CD14-positive monocyte (primary cell): ENCODE measurements around the gene MAT2A. TPM values are rescaled to one million over a fixed set of nuclear protein-coding genes. Genes with fewer than 3 reads are reported as not detected.

Experiments used
- DNase-seq, 3 donors: peaks; one replicate each; pipeline ENCODE4 v3.0.0-alpha.2; 2011 to 2022
- H2AFZ ChIP-seq: 2 replicates; pipeline ENCODE4 v1.6.0; 2012; ENCODE audit warnings: mild to moderate bottlenecking, low read depth, low read length, inconsistent platforms; ENCODE audit not compliant: insufficient read depth, poor library complexity, severe bottlenecking
- H3K27ac ChIP-seq, 2 donors: 1 replicate in 1 of 2; 2 replicates in 1 of 2; pipeline ENCODE4 v1.5.1; 2012 to 2013; ENCODE audit warnings: low read length in 2 of 2, control low read depth in 1 of 2, inconsistent platforms in 1 of 2, low read depth in 1 of 2, mild to moderate bottlenecking in 1 of 2
- H3K27me3 ChIP-seq, 2 donors: one replicate each; pipeline versions ENCODE4 v1.6.0 to v1.6.1; 2011 to 2013; ENCODE audit warnings: low read length in 2 of 2; ENCODE audit not compliant: control insufficient read depth in 2 of 2, insufficient read depth in 2 of 2
- H3K36me3 ChIP-seq, 2 donors: replicated peaks in 1 of 2; 1 replicate in 1 of 2; 2 replicates in 1 of 2; pipeline versions ENCODE4 v1.5.1 to v1.6.1; 2012 to 2013; ENCODE audit warnings: low read length in 2 of 2, control low read depth in 1 of 2, inconsistent platforms in 1 of 2, mild to moderate bottlenecking in 1 of 2; ENCODE audit not compliant: insufficient read depth in 2 of 2, control insufficient read depth in 1 of 2
- H3K4me1 ChIP-seq, 2 donors: 1 replicate in 1 of 2; 2 replicates in 1 of 2; pipeline versions ENCODE4 v1.5.1 to v1.6.1; 2012 to 2013; ENCODE audit warnings: low read length in 2 of 2, control low read depth in 1 of 2, inconsistent platforms in 1 of 2, mild to moderate bottlenecking in 1 of 2, moderate library complexity in 1 of 2; ENCODE audit not compliant: insufficient read depth in 2 of 2, control insufficient read depth in 1 of 2
- H3K4me2 ChIP-seq: replicated peaks from 2 replicates; pipeline ENCODE3; 2012; ENCODE audit warnings: low read length, moderate library complexity, mild to moderate bottlenecking; ENCODE audit not compliant: poor library complexity, severe bottlenecking; ENCODE audit errors: extremely low read depth
- H3K4me3 ChIP-seq, 3 experiments: fragments of 200-600 bp in 1 of 3; sonication (generic) in 1 of 3; replicated peaks in 1 of 3; 1 replicate in 2 of 3; 2 replicates in 1 of 3; pipeline ENCODE4 v1.5.1; 2011 to 2013; ENCODE audit warnings: low read length in 3 of 3, mild to moderate bottlenecking in 3 of 3, control low read depth in 2 of 3, low read depth in 2 of 3, inconsistent platforms in 1 of 3, moderate library complexity in 1 of 3
- H3K79me2 ChIP-seq: 2 replicates; pipeline ENCODE4 v1.6.0; 2012; ENCODE audit warnings: mild to moderate bottlenecking, control low read depth, inconsistent platforms, low read length, moderate library complexity; ENCODE audit not compliant: insufficient read depth
- H3K9ac ChIP-seq: 2 replicates; pipeline ENCODE4 v1.6.0; 2017; ENCODE audit warnings: low read length, mild to moderate bottlenecking; ENCODE audit not compliant: insufficient read depth, poor library complexity, severe bottlenecking
- H3K9me3 ChIP-seq, 2 donors: replicated peaks in 1 of 2; 1 replicate in 1 of 2; 2 replicates in 1 of 2; pipeline versions ENCODE4 v1.5.1 to v1.6.1; 2012 to 2013; ENCODE audit warnings: low read length in 2 of 2, control low read depth in 1 of 2; ENCODE audit not compliant: control insufficient read depth in 1 of 2, insufficient read depth in 1 of 2
- H4K20me1 ChIP-seq: 2 replicates; pipeline ENCODE4 v1.6.0; 2012; ENCODE audit warnings: mild to moderate bottlenecking, low read length, control low read depth, moderate library complexity; ENCODE audit not compliant: insufficient read depth
- H3K27ac Mint-ChIP-seq, 7 donors: one replicate each; pipeline ENCODE4 v1.8.0; 2020; ENCODE audit warnings: mild to moderate bottlenecking in 7 of 7, mixed read lengths in 7 of 7, moderate library complexity in 6 of 7, inconsistent platforms in 2 of 7
- H3K27me3 Mint-ChIP-seq, 3 donors: one replicate each; pipeline ENCODE4 v1.8.0; 2021 to 2022; ENCODE audit warnings: low read depth in 3 of 3, mild to moderate bottlenecking in 3 of 3, mixed read lengths in 3 of 3, moderate library complexity in 3 of 3, inconsistent platforms in 1 of 3
- H3K36me3 Mint-ChIP-seq, 2 donors: one replicate each; pipeline ENCODE4 v1.8.0; 2020; ENCODE audit warnings: mixed read lengths in 2 of 2, inconsistent platforms in 1 of 2, mild to moderate bottlenecking in 1 of 2
- H3K4me1 Mint-ChIP-seq: one replicate; pipeline ENCODE4 v1.8.0; 2020; ENCODE audit warnings: mild to moderate bottlenecking, mixed read lengths
- H3K4me3 Mint-ChIP-seq, 2 donors: one replicate each; pipeline ENCODE4 v1.8.0; 2020; ENCODE audit warnings: mild to moderate bottlenecking in 2 of 2, mixed read lengths in 2 of 2, moderate library complexity in 1 of 2
- H3K9me3 Mint-ChIP-seq, 7 donors: one replicate each; pipeline ENCODE4 v1.8.0; 2020 to 2022; ENCODE audit warnings: mixed read lengths in 7 of 7, mild to moderate bottlenecking in 6 of 7, moderate library complexity in 6 of 7, inconsistent platforms in 2 of 7
- WGBS: methylation state at CpG from one replicate; pipeline ENCODE4 v1.1.5; 2013; ENCODE audit warnings: missing lambda C conversion rate; ENCODE audit not compliant: insufficient coverage; 5-methylcytosine and 5-hydroxymethylcytosine counted together
- intact Hi-C, 2 donors: fragments of 100-400 bp; cut with micrococcal nuclease; formaldehyde crosslinking; loops; one replicate each; pipeline versions ENCODE4 v1.15.0 to v1.15.1; 2023
- polyA plus RNA-seq, 3 donors: library from polyadenylated mRNA; depleted of rRNA in 1 of 3; unstranded in 2 of 3; stranded (reverse) in 1 of 3; fragments of 300-500 nt in 2 of 3; fragments of >200 nt in 1 of 3; fragmentation: Illumina TruSeq in 2 of 3; gene quantifications; 1 replicate in 2 of 3; 2 replicates in 1 of 3; pipeline ENCODE4 v1.2.3, GENCODE V29; 2012 to 2021
- TF ChIP-seq, protein P1 (sequence below): fragments of 200-600 bp; IDR thresholded peaks from one replicate; pipeline ENCODE4 v1.8.0; 2022; ENCODE audit warnings: antibody characterized with exemption, mild to moderate bottlenecking

MAT2A gene
- polyA plus RNA-seq, 3 donors: 97.0 to 454 (median 117) TPM

DNA sequence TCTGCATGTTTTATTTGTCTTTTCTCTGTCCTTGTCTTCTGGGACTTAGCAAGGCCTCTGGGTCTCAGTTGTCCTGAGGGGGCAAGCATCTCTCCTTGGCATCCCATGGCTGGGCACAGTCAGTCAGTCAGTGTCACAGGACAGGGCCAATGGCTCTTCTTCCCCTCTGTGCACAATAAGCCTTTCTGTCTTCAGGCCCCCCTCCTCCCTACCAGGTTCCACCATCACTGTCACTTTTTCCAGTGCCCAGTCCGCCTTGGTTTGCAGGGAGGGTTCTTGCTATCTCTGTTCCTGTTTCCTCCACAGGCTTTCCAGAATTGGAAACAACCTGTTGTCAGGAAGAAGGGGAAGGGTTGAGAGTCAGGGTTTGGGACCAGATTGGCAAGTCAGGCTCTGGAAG is 43.5 kb downstream of the MAT2A start:
- no peak overlapping the region for H3K4me3 ChIP-seq
- H3K27me3 Mint-ChIP-seq: peaks cover 0 to 3% (median 0%) of the 10 kb centered on the region in 3 donors
- H3K36me3 Mint-ChIP-seq: peaks cover 22 to 37% of the 10 kb centered on the region in 2 donors
- no peaks in the 10 kb centered on the region for H3K9me3 Mint-ChIP-seq
- peaks cover 15 to 24% of the 10 kb centered on the region in 2 donors for H3K36me3 ChIP-seq
- TF ChIP-seq, protein P1, sequence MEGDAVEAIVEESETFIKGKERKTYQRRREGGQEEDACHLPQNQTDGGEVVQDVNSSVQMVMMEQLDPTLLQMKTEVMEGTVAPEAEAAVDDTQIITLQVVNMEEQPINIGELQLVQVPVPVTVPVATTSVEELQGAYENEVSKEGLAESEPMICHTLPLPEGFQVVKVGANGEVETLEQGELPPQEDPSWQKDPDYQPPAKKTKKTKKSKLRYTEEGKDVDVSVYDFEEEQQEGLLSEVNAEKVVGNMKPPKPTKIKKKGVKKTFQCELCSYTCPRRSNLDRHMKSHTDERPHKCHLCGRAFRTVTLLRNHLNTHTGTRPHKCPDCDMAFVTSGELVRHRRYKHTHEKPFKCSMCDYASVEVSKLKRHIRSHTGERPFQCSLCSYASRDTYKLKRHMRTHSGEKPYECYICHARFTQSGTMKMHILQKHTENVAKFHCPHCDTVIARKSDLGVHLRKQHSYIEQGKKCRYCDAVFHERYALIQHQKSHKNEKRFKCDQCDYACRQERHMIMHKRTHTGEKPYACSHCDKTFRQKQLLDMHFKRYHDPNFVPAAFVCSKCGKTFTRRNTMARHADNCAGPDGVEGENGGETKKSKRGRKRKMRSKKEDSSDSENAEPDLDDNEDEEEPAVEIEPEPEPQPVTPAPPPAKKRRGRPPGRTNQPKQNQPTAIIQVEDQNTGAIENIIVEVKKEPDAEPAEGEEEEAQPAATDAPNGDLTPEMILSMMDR: no peak
- peaks cover 78% of the 10 kb centered on the region for H3K79me2 ChIP-seq
- H3K9ac ChIP-seq: no peak overlapping the region
- H3K4me3 Mint-ChIP-seq: no peak overlapping the region
- no peak overlapping the region for H3K4me2 ChIP-seq
- H4K20me1 ChIP-seq: peaks cover 25% of the 10 kb centered on the region
- H3K4me1 ChIP-seq: peaks cover 75 to 89% of the 10 kb centered on the region in 2 donors
- H3K9me3 ChIP-seq: no peaks in the 10 kb centered on the region
- DNase-seq: no peak
- H3K27ac Mint-ChIP-seq: peak overlapping the region; percentile 37 to 87 (median 70)
- intact Hi-C loops: no loop called here
- no peaks in the 10 kb centered on the region for H3K27me3 ChIP-seq
- peak overlapping the region in 1 of 2 donors; percentile 35 for H3K27ac ChIP-seq
- WGBS: no CpG with 5 or more reads among the region's 1 CpG
- H3K4me1 Mint-ChIP-seq: peaks cover 84% of the 10 kb centered on the region
- H2AFZ ChIP-seq: no peak overlapping the region

DNA sequence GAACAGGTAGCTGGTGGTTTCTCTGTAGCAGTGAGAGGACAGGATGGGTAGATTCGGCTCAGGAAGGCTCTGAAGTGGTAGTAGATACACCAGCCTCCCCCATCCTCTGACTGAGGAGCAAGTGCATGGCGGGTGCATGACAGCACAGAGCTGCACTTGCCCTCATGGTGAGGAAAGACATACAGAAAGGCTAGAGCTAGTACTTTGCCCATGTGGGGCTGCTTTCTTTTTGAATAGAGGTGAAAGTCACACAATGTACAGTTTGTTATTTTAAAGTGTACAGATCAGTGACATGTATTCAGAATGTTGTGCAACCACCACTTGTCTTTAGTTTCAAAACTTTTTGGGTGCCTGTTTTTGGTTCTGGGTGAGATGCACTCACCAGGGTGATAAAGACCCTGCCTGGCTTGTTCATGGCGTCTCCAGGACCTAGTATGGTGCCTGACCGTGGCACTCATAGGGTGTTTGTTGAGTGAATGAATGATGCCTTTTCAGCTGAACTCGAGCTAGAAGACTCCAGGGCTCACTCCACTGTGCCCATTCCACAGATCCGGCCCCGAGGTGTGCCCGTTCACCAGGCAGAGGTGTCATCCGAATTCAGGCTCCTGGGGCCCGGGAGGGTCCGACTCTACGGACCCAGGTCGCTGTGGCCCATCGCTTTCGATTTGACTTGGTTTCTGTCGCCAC is 44.8 kb downstream of the MAT2A start:
- peak overlapping the region; percentile 71 to 86 for H3K27ac ChIP-seq
- peak in 1 of 3 donors; percentile 38 for DNase-seq
- intact Hi-C loops: no loop called here
- H3K4me1 ChIP-seq: peaks cover 84 to 89% of the 10 kb centered on the region in 2 donors
- peaks cover 15 to 24% of the 10 kb centered on the region in 2 donors for H3K36me3 ChIP-seq
- H3K4me2 ChIP-seq: peak overlapping the region; percentile 96
- H3K4me3 ChIP-seq: peak overlapping the region; percentile 35 to 83 (median 50)
- H4K20me1 ChIP-seq: peaks cover 25% of the 10 kb centered on the region
- Mint-ChIP-seq H3K9me3 (no peaks in the 10 kb centered on the region), H3K4me3 (peak overlapping the region; percentile 83 to 92), H3K27ac (peak overlapping the region; percentile 87 to 93 (median 92)), H3K36me3 (peaks cover 26 to 37% of the 10 kb centered on the region in 2 donors), H3K4me1 (peaks cover 85% of the 10 kb centered on the region), H3K27me3 (peaks cover 0 to 4% (median 0%) of the 10 kb centered on the region in 3 donors)
- peak overlapping the region; percentile 72 for H3K9ac ChIP-seq
- 11% methylated on average over 13 of the region's 16 CpGs for WGBS
- TF ChIP-seq, protein P1: no peak
- no peaks in the 10 kb centered on the region for H3K9me3 ChIP-seq
- peak overlapping the region; percentile 75 for H2AFZ ChIP-seq
- peaks cover 74% of the 10 kb centered on the region for H3K79me2 ChIP-seq
- no peaks in the 10 kb centered on the region for H3K27me3 ChIP-seq
